ENCODE data around the gene GMDS. TPM values are rescaled to one million over a fixed set of nuclear protein-coding genes. Genes with fewer than 3 reads are reported as not detected.

GMDS gene
- total RNA-seq, 1 donor from 2014 or later: 18.1 TPM

DNA sequence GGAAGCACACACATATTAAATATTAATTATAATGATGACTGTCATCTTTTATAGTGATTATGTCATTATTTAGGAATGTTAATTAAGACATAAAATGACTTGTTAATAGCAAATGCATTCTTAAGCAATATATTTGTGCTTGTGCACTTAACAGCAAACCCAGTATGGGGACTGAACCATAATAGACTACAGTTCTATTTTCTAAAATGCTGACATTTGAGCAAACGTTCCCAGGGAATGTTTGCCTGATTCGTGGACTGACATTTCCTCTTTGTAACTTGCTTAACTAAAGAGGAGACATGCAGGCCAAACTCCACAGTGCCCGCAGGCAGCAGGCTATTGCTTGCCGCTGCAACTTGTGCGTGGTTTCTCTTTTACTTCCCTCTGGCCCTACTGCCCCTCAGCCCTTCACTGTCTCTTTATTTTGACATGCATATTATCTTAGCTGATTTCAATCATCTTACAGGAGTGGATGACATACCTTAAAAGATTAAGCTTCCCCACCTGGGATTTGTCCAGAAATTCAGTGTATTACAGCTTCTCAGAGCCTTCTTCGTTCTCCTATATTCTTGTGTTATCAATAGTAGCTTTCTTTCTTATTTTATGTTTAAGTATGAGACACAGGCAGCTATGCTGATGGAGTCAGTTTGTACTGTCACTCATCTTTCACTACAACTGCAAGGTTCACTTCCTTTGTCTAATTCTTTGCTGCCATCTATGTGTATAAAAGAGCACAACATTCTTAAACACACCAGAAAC is 141.5 kb downstream of the GMDS start:
- DNase-seq (ENCODE audit: low read depth, low spot score): no peak

DNA sequence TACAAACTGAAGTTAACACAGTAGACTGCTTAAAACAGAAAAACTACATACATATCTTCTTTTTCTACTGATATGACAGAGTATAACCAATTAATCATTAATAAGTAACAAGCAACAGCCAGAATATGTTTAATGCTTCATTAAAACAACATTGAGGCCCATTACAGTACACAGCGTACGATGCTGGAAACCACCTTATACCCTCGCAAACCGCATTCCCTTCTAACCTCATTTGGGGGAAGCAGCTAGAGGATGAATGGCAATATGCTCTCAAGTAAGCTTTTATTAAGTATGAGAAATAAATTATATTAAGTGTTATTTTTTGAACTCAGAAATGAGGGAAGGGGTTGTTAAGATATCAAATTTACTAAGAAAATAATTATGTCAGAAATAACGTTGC is 142.4 kb downstream of the GMDS start:
- DNase-seq (ENCODE audit: low read depth, low spot score): no peak

DNA sequence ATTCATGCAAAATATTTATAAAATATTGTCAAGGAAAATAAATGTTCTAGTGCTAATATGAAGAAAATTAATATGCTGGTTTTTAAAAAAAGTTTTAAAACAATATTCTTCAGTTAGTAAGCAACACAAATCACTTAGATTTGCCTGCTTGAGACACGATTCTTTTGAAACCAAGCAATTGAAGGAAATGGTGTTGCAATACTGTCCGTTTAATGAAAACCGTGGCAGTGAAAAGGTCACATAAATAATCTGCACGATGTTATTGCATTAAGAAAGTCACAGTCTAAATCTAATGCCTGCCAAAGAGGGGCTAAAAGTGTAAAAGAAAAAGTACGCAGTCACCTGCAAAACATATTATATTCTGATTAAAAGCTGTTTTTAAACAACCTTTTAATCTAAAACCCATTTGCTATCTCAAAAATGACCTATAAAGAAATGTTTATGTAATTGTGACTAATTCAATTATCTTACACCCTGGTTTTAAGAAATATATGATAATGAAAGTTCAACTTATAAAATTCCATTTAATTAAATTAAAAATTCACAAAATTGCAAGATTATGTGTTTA is 143.0 kb downstream of the GMDS start:
- no peak for DNase-seq (ENCODE audit: low read depth, low spot score)

DNA sequence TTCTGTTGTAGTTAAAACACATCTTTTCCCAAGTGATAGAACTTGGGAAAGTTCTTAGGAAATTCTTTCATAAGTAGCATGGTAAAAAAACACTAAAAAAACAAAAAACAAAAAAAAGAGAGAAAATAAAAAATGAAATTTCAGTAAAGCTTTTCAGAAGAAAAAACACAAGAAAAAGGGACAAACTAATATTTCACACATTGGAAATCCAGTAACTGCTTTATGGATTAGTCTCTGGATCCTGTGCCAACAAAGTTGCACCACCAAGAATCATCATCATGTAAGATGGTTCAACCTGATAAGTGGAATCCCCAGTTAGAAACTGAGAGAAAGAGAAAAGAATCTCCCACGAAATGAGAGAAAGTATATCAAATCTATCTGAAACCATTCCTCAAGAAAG is 144.2 kb downstream of the GMDS start:
- no peak for DNase-seq (ENCODE audit: low read depth, low spot score)

DNA sequence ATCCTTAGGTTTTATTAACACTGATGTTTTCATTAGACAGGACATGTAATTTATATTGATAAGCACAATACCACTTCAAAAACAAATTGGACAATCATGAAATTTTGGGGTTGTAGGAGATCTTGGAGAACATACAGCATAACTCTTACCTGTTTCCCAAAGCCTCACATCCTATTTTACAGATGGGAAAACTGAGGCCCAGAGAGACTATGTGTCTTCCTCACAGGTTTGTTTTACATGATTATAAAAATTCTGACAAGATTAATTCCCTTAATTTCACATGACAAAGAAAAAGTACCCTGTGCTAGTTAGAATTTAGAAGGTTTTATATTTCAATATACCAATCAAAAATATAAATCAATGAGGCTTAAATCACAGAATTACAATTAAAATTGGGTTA is 145.5 kb downstream of the GMDS start:
- DNase-seq (ENCODE audit: low read depth, low spot score): no peak

DNA sequence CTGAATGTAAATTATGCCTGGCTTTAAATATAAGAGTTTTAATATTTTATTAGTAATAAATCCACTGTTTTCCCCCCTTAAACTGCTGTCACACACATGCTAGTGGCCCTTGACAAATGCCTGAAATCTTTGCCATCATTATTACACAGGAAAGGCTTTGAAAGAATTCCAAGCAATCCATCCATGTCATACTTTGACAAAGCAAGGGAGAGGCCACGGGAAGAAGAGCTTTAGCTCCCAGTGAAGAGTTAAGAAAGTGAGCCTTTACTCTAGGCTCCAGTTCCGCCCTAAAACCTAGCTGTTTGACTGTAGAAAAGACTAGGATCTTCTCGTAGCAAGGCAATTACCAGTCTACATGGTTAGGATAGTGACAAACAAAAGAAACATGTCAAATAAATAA is 147.9 kb downstream of the GMDS start:
- DNase-seq (ENCODE audit: low read depth, low spot score): no peak

DNA sequence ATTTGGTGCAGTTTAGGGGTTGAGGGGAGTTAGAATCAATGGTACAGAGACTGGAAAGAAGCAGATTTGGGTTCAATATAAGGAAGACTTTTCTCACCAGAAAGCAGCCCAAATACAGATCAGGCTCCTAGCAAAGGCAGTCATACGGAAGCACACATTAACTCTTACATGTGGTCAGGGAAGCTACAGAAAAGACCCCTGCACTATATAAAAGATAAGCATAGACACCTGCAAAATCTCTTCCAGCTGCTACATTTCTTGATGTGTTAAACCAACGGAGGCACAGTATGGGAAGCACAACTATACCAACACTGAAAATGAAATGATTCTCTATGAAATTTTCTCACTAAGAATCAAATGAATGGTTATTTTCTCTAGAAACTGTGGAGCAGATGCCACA is 150.8 kb downstream of the GMDS start:
- no peak for DNase-seq (ENCODE audit: low read depth, low spot score)

DNA sequence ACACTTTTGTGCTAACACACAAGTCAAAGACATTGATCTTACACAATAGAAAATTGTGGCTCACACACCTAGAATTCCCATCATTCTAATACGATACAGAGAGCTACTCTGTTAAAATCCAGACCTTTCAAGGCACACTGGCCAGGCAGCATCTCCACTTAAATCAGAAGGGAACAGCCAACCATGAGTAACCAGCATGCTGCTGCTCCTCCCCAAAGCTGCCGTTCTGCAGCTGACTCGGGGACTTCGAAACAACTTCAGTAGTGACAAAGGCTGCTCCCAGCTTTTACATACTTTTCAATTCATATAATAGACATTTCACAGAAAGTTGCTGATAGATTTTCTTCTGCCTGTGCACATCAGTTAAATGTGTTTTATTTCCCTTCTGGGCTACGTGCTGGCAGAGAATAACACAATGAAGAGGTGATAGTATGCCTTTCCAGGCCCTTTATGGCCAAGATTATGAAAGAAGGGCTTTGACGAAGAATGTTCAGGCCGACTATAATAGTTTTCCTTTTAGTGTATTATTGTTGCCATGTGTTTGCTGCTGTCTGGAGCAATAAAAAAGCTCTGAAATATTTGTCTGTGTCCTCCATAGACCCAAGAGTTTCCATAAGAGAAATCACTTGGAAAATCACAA is 159.0 kb downstream of the GMDS start:
- DNase-seq (ENCODE audit: low read depth, low spot score): no peak

DNA sequence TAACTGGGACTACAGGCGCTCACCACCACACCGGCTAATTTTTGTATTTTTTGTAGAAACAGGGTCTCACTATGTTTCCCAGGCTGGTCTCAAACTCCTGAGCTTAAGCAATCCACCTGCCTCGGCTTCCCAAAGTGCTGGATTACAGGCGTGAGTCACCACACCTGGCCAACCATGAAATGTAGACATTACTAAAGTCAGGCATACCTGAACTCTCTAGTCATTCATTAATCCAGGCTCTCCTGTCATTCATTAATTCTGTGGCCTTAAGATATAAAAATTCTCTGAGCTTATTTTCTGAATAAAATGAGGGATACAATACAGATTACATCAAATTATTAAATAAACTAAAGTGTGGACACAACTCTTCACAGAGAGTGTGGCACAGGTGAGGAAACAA is 159.7 kb downstream of the GMDS start:
- DNase-seq (ENCODE audit: low read depth, low spot score): no peak

DNA sequence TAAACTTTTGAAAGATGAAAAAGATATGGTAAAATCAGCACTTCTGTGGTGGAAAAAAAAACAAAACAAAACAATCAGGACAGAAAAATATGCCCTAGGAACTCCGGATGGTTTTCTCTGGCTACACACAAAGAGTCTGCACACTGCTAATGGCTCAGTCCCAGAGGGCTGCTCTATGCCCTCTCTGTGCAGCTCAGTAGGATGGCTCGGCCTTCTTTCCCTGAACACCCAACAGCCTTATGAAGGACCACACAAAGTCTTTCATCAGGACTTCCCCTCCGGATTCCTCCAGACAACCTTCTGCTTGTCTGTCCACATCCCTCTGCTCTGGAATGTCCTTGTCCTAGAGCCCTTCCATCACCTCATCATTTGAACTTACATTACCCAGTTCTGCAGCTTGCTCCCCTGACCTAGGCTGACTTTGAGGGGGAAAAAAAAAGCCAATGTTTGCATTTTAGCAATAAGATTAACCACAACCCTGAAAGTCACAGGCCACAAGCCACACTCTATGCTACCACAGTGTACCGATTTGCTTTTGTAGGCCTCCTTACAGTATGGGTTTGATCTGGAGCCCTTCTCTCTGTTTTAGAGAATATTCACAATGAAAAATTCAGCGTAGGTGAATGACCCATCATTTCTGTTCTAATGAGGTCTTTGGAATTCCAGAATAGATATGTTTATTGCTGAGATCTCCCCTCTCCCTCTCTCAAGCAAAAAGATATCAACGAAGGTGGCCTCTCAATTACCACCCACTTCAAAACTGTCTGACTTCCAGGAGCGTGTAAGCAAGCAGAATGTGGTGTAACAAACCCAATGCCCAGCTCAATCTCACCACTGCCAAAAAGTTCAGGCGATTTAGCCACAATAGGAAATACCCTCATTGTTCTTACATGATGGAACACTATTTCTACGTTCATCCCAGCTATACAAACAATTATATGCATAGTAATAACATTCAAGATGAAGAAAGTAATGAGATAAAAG is 164.0 kb downstream of the GMDS start:
- DNase-seq (ENCODE audit: low read depth, low spot score): no peak

DNA sequence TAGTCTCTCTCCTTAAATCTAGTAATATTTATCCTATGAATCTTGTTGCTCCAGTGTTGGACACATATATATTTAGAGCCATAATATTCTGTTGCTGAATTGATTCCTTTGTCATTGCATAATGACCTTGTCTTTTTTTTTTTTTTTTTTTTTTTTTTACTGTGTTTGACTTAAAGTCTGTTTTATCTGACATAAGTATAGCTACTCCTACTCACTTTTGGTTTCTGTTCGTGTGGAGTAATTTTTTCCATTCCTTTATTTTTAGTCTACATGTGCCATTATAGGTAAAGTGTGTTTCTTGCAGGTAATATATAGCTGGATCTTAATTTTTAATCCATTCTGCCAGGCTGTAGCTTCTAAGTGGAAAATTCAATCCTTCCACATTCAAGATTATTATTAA is 166.5 kb downstream of the GMDS start:
- no peak for DNase-seq (ENCODE audit: low read depth, low spot score)

DNA sequence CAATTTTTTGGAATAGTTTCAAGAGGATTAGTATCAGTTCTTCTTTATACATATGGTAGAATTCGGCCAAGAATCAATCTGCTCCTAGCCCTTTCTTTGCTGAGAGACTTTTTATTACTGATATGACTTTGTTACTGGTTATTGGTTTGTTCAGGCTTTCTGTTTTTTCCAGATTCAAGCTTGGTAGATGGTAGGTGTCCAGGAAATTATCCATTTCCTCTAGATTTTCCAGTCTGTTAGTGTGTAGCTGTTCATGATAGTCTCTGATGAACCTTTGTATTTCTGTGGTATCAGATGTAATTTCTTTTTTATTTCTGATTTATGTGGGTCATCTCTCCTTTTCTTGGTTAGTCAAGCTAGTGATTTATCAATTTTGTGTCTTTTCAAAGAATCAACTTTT is 167.6 kb downstream of the GMDS start:
- DNase-seq (ENCODE audit: low read depth, low spot score): no peak

DNA sequence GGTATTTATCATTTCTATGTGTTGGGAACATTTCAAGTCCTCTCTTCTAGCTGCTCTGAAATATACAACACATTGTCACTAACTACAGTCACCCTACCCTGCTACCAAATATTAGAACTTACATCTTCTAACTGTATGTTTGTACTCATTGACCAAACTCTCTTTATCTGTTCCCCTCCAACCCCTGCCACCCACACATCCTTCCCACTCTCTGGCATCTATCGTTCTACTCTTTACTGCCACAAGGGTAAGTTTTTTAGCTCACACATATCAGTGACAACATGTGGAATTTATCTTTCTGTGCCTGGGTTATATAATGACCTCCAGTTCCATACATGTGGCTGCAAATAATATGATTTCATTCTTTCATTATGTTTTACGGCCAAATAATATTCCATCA is 171.9 kb downstream of the GMDS start:
- DNase-seq (ENCODE audit: low read depth, low spot score): no peak

DNA sequence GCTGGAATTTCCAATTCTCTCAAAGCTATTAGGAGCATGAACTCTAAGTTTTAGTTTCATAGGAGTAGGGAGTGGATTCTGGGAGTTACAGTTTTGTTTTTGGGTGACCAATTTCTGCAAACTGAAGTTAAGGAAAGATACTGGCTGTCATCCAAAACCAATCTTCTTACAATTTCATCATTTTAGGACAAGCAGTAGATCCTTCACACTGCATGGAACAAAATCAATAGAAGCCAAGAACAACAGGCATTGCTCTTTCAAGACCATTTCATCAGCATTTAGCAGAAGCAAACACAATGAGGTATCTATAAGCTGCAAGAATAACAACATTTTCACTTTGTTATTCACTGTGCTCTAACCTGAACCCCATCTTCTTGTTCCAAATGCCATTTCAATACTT is 173.0 kb downstream of the GMDS start:
- no peak for DNase-seq (ENCODE audit: low read depth, low spot score)

DNA sequence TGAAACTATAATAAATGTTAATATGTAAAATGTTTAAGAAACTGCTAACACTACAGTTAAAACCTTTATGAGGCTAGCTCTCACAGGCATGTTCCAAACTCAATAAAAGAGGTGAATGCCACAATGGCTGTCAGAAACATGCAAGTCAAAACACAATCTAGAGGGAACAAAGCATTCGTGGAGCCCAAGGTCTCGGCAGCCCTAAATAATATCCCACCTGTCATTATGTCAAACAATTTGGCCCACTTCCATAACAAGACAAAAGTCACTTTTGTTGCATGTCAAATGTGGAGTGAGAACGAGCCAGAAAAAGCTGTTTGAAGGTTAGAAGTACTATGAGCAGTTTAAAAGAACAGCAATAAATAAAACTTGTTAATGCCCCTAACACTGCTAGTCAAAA is 181.9 kb downstream of the GMDS start:
- DNase-seq (ENCODE audit: low read depth, low spot score): no peak

DNA sequence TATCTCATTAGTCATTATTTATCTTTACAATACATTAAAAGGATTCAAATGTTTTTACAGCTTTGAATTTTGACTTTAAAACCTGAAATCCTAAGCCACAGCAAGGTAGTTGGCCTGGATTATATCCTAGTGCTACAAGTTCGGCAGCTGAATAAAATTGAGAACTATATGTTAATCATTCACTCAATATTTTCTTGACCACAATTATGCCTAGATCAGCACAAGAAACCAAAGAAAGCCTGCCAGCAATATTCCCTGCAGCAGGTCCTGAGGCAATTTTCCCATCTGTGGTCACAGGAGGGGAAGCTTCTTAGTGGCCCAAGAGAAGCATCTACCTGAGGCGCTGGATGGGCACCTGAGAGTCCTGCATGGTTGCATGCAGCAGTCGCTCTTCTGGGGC is 183.5 kb downstream of the GMDS start:
- DNase-seq (ENCODE audit: low read depth, low spot score): no peak

DNA sequence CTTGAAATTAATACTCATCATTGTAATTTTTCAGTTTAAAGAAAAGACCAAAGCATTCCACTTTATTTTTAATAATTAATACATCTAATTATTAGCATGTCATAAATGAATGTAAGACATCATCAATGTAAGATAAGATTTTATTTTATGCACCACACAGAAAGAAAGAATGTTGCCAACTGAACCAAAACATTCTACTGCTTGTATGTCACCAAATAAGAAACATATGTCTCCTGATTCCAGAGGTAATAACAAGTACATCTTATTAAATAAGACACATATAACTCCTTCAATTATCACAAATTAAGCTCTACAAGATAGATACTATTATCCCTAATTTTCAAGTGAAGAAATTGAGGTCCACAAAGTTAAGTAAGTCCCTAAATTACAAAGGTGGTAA is 189.5 kb downstream of the GMDS start:
- no peak for DNase-seq (ENCODE audit: low read depth, low spot score)

DNA sequence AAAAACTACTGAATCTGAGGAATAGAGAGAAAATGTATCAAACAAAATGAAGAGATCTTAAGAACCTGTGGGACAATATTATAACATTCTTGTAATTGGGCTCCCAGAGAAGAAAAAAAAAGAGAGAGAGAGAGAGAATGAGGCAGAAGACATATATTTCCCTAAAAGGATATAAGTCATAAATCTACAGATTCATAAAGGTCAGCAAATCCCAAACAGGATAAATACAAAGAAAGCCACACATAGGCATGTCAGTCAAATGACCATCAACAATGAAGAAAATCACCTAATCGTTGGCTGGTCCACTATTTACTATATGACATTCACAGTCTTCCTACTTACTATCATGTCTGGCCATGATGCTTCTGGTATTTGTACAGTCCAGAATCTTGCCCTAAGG is 190.3 kb downstream of the GMDS start:
- DNase-seq (ENCODE audit: low read depth, low spot score): no peak

DNA sequence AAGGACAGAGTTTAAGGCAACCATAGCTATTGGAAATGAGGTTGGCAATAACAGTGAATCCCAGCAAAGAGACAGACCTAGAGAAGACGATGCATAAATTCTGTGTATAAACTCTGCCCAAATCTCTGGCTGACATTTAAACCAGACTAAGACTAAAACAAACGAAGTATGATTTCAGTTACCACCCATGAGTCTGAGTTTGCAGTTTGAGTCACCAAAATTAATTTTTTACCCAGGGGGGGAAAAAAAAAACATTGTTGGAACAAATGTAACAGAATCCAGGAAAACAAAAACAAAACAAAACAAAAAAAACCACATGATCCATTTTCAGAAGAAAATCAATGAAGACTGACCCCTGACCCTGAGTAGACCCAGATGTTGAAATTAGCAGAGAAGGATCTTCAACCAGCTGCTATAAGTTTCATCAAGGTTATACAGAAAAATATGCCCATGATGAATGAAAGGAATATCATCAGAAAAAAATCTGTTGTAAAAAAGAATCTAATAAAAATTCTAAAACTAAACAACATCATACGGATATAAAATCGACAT is 190.8 kb downstream of the GMDS start:
- DNase-seq (ENCODE audit: low read depth, low spot score): no peak

DNA sequence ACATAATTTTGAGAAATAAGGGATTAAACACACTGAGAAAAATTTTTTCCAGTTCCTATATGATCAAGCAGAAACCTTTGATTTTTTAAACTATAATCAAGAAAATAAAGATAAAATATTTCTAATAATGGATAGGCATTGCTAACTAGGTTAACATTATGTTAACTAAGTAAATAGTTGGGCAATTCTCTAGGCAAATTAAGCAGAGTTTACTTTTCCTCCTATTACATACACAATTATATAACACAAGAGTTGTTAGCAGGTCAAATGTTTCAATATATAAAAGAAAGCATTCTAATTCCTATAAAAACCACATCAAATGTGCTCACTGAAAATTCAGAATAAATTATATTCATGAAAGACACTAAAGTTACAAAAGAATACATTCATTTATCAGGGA is 191.7 kb downstream of the GMDS start:
- DNase-seq (ENCODE audit: low read depth, low spot score): no peak

DNA sequence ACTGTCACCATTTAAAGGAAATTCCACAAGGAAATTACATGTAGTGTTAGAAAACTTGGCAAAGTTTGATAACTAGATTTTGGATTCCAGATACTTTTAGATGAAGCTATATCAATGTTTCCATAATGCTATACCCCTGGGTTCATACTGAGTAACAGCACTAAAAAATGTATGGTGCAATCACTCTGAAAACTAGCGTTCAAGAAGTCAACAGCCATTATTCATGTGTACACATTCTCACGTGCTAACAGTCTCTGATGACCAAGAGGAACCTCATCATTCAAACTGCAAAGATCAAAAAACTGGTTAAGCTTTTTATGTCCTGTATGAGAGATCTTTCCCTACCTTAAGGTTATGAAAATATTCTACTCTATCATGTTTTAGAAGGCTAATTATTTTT is 197.6 kb downstream of the GMDS start:
- DNase-seq (ENCODE audit: low read depth, low spot score): no peak

DNA sequence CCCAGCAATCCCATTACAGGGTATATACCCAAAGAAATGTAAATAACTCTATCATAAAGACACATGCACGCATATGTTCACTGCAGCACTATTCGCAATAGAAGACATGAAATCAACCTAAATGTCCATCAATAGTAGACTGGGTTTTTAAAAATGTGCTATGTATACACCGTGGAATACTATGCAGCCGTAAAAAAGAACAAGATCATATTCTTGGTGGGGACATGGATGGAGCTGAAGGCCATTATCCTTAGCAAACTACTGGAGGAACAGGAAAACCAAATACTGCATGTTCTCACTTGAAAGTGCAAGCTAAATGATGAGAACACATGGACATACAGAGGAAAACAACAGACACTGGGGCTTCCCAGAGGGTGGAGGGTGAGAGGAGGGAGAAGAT is 201.2 kb downstream of the GMDS start:
- DNase-seq (ENCODE audit: low read depth, low spot score): no peak
